Breast epithelium (tissue), 4 donors: ENCODE results near the gene EIF4EBP3. TPM values are rescaled to one million over a fixed set of nuclear protein-coding genes. Genes with fewer than 3 reads are reported as not detected.

Source experiments
- DNase-seq, 2 donors: peaks; one replicate each; pipeline ENCODE4 v3.0.0-alpha.2; 2019; ENCODE audit warnings: low spot score in 2 of 2
- H3K27ac ChIP-seq, 2 donors: fragments of 200-600 bp; sonication (generic) in 1 of 2; one replicate each; pipeline ENCODE4 v1.5.1; 2016 to 2019; ENCODE audit warnings: mild to moderate bottlenecking in 1 of 2
- H3K27me3 ChIP-seq, 2 donors: fragments of 200-600 bp; sonication (generic) in 1 of 2; one replicate each; pipeline versions ENCODE4 v1.5.1 to v1.6.0; 2017 to 2019; ENCODE audit warnings: control low read depth in 1 of 2, mild to moderate bottlenecking in 1 of 2
- H3K36me3 ChIP-seq: fragments of 200-600 bp; one replicate; pipeline ENCODE4 v1.5.1; 2019
- H3K4me1 ChIP-seq, 2 donors: fragments of 200-600 bp; sonication (generic); one replicate each; pipeline ENCODE4 v1.5.1; 2016 to 2019; ENCODE audit warnings: control low read depth in 1 of 2
- H3K4me3 ChIP-seq, 3 donors: fragments of 200-600 bp; sonication (generic); 1 replicate in 2 of 3; 2 replicates in 1 of 3; pipeline ENCODE4 v1.5.1; 2016 to 2019; ENCODE audit warnings: mild to moderate bottlenecking in 3 of 3, moderate library complexity in 2 of 3
- H3K9me3 ChIP-seq, 2 donors: fragments of 200-600 bp; sonication (generic) in 1 of 2; one replicate each; pipeline ENCODE4 v1.5.1; 2016 to 2019; ENCODE audit warnings: control low read depth in 1 of 2
- POLR2A ChIP-seq: fragments of 450-650 bp; IDR thresholded peaks from one replicate; pipeline ENCODE4 v1.6.1; 2016; ENCODE audit warnings: antibody characterized with exemption, mild to moderate bottlenecking, moderate library complexity
- POLR2AphosphoS5 ChIP-seq, 3 donors: sonication (generic); formaldehyde crosslinking; IDR thresholded peaks; one replicate each; pipeline ENCODE4 v1.6.1; 2017; ENCODE audit warnings: antibody characterized with exemption in 3 of 3
- intact Hi-C: fragments of 100-400 bp; cut with DNase I; formaldehyde crosslinking; loops from one replicate; pipeline ENCODE4 v1.15.1; 2023; ENCODE audit warnings: low total_unique reads
- total RNA-seq, 3 donors: library from RNA; depleted of rRNA; stranded (reverse); fragments of >200 nt; gene quantifications; one replicate each; pipeline ENCODE4 v1.1.0, GENCODE V29; 2016
- TF ChIP-seq, protein P1 (sequence below), 3 donors: fragments of 450-650 bp; IDR thresholded peaks; one replicate each; pipeline ENCODE4 v1.5.1; 2016 to 2017; ENCODE audit warnings: antibody characterized with exemption in 3 of 3, mild to moderate bottlenecking in 3 of 3, moderate library complexity in 3 of 3

The EIF4EBP3 gene
- total RNA-seq, 3 donors from 2014 or later, result 18.0 to 38.1 (median 24.9) TPM

DNA sequence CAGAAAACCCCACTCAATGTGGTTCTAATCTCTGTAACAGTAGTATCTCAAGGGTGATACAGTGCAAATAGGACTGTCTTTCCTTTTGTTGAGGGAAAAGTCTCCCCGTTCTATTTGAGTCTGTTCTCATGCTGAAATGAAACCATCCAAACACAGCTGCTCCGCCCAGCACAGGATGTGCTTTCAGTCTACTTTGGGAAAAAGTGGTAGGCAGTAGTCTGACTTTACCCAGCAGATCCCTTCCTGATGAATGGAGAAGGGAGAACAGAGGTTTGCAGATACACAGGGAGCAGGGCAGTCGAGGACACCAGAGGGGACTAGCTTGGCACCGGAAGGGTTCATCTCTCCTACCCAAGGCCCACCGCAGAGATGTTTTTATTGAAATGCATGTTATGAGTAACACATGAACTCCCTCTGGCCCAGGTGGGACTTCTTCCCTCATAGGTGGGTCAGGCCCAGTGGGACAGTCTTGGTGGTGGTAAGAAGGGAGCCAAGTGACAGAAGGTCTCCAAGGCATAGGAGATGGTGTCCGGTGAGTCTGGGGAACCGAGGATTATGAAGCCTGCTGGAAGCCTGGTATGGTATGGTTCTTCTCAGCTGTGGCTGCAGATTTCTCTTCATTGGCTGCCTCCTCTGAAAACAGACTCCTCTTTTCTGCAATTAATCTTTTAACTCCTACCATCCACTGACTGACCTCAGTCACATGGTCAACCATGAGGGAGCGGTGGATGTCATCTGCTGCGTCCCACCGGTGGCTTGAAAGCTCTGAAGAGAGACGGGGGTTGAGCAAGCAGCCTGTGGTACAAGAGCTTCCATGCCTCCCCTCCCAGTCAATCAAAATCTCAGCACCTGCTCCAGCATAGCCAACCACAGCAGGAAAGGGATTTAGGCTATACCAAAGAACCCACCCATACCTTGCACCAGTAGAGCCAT is 3.0 kb downstream of the EIF4EBP3 start:
- H3K27ac ChIP-seq, result peak overlapping the region; percentile 99 to 100
- DNase-seq, result no peak
- TF ChIP-seq POLR2A (no peak), POLR2AphosphoS5 (IDR thresholded peaks at IDR 0.05) (no peak)
- TF ChIP-seq, protein P1, sequence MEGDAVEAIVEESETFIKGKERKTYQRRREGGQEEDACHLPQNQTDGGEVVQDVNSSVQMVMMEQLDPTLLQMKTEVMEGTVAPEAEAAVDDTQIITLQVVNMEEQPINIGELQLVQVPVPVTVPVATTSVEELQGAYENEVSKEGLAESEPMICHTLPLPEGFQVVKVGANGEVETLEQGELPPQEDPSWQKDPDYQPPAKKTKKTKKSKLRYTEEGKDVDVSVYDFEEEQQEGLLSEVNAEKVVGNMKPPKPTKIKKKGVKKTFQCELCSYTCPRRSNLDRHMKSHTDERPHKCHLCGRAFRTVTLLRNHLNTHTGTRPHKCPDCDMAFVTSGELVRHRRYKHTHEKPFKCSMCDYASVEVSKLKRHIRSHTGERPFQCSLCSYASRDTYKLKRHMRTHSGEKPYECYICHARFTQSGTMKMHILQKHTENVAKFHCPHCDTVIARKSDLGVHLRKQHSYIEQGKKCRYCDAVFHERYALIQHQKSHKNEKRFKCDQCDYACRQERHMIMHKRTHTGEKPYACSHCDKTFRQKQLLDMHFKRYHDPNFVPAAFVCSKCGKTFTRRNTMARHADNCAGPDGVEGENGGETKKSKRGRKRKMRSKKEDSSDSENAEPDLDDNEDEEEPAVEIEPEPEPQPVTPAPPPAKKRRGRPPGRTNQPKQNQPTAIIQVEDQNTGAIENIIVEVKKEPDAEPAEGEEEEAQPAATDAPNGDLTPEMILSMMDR (IDR thresholded peaks at IDR 0.05), result no peak

DNA sequence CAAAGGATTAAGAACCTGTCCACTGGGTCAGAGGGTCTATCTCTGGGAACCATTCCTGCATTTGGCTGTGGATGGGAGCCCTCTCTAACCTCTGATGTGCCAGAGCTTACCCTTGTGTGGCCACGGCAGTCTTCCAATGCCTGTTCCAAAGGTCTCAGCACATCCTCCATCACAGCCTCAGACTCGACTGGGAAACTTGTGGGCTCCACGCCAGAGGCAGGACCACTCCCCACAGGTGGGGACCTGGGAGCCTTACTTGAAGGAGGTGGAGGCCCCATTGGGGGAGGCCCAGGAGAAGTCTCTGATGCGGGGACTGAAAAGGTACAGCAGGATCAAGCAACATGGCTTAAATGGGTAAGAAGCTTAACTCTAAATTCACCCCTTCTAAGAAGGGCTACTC is 4.4 kb downstream of the EIF4EBP3 start:
- no peaks in the 10 kb centered on the region for H3K27me3 ChIP-seq
- H3K36me3 ChIP-seq, result no peaks in the 10 kb centered on the region
- DNase-seq, result no peak
- TF ChIP-seq, protein P1 (IDR thresholded peaks at IDR 0.05), result no peak
- TF ChIP-seq POLR2A, result no peak
- no peak for TF ChIP-seq POLR2AphosphoS5 (IDR thresholded peaks at IDR 0.05)
- H3K27ac ChIP-seq, result no peak overlapping the region
- H3K9me3 ChIP-seq, result no peaks in the 10 kb centered on the region
- intact Hi-C loops, result no loop called here
- no peak overlapping the region for H3K4me3 ChIP-seq
- peaks cover 0 to 30% of the 10 kb centered on the region in 2 donors for H3K4me1 ChIP-seq

More for the DNA sequence above, 3.0 kb downstream of the EIF4EBP3 start:
- no peaks in the 10 kb centered on the region for H3K36me3 ChIP-seq
- H3K4me1 ChIP-seq, result peaks cover 0 to 22% of the 10 kb centered on the region in 2 donors
- intact Hi-C loops, result no loop called here
- no peaks in the 10 kb centered on the region for H3K27me3 ChIP-seq
- no peaks in the 10 kb centered on the region for H3K9me3 ChIP-seq
- H3K4me3 ChIP-seq, result no peak overlapping the region

DNA sequence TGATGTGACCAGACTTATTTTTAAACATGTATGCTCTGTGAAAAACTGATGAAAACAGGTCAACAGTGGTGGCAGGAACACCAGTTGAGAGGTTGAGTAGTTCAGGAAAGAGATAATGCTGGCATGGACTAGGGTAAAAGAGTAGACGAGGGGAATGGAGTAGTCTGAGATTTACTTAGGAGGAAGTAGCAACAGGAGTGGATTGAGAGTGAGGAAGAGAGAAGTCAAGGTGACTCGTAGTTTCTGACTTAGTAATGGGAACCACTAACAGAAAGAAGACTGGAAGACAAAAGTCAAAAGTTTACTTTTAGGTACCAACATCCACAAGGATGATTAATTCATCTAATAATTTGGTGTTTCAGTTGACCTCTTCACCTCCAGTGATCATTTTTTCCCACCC is 6.2 kb downstream of the EIF4EBP3 start:
- DNase-seq, result no peak
- no peak for TF ChIP-seq POLR2AphosphoS5 (IDR thresholded peaks at IDR 0.05)
- TF ChIP-seq POLR2A, result no peak
- TF ChIP-seq, protein P1 (IDR thresholded peaks at IDR 0.05), result no peak
- no peak overlapping the region for H3K4me3 ChIP-seq
- intact Hi-C loops, result no loop called here
- H3K4me1 ChIP-seq, result peaks cover 0 to 24% of the 10 kb centered on the region in 2 donors
- H3K27me3 ChIP-seq, result no peaks in the 10 kb centered on the region
- H3K9me3 ChIP-seq, result no peaks in the 10 kb centered on the region
- H3K36me3 ChIP-seq, result no peaks in the 10 kb centered on the region
- H3K27ac ChIP-seq, result no peak overlapping the region

DNA sequence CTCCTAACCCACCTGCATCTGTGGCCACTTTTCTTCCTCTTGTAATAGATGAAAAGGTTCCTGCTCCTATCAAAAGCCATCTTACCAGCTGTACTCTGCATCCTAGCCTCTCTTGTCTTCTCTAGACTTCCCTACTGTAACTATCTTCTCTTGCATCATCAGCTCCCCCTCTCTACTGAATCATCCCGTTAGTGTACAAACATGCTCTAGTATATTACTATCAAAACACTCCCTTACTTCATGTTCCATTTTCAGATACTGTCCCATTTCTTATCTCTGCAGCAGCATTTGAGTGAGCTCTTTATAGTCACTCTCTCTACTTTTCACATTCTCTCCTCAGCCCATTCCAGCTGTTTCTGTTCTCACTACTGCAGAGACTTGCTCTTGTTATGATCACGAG is 7.0 kb downstream of the EIF4EBP3 start:
- H3K27me3 ChIP-seq, result no peaks in the 10 kb centered on the region
- no peak for DNase-seq
- H3K36me3 ChIP-seq, result no peaks in the 10 kb centered on the region
- TF ChIP-seq POLR2A, result no peak
- TF ChIP-seq, protein P1 (IDR thresholded peaks at IDR 0.05), result no peak
- no peak for TF ChIP-seq POLR2AphosphoS5 (IDR thresholded peaks at IDR 0.05)
- H3K4me3 ChIP-seq, result no peak overlapping the region
- H3K27ac ChIP-seq, result no peak overlapping the region
- intact Hi-C loops, result no loop called here
- peaks cover 0 to 16% of the 10 kb centered on the region in 2 donors for H3K4me1 ChIP-seq
- no peaks in the 10 kb centered on the region for H3K9me3 ChIP-seq

DNA sequence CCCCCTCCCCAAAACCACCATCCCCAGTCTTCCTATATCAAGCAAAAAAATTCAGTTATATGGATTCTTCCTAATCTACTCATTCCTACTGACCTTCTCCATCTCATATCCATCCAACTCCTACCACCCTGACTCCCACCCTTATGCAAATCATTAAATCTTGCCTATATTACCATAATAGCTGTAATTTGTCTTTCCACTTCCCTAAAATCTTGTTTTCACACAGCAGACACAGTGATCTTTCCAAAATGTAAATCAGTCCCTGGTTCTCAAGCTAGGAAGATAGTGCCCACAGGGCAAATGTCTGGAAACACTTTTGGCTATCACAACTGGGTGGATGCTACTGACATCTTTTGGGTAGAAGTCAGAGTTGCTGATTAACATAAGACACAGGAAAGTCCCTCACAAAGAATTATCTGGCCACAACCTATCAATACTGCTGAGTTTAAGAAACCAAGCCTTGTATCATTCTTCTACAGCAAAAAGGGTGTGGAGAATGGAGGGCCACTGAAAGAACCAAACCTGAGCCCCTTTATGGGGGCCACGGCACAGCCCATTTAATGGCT is 8.4 kb downstream of the EIF4EBP3 start:
- H3K27ac ChIP-seq, result peak overlapping the region in 1 of 2 donors; percentile 94
- intact Hi-C loops, result loop anchor here (5.0 kb wide), 1 partner anchor 81 kb away; the partner anchor contains the start of gene TMCO6

More for the DNA sequence above, 8.4 kb downstream of the EIF4EBP3 start:
- peak overlapping the region in 2 of 3 donors; percentile 81 to 91 for H3K4me3 ChIP-seq
- H3K9me3 ChIP-seq, result no peaks in the 10 kb centered on the region
- H3K27me3 ChIP-seq, result no peaks in the 10 kb centered on the region
- TF ChIP-seq POLR2AphosphoS5 (IDR thresholded peaks at IDR 0.05) (no peak), POLR2A (no peak)
- TF ChIP-seq, protein P1 (IDR thresholded peaks at IDR 0.05), result no peak
- no peak for DNase-seq
- H3K4me1 ChIP-seq, result peaks cover 0 to 10% of the 10 kb centered on the region in 2 donors
- no peaks in the 10 kb centered on the region for H3K36me3 ChIP-seq
